ENCODE data around the gene PRR20G. TPM values are rescaled to one million over a fixed set of nuclear protein-coding genes. Genes with fewer than 3 reads are reported as not detected.

PRR20G gene
- total RNA-seq, 1 experiment from 2014 or later, result not detected

DNA sequence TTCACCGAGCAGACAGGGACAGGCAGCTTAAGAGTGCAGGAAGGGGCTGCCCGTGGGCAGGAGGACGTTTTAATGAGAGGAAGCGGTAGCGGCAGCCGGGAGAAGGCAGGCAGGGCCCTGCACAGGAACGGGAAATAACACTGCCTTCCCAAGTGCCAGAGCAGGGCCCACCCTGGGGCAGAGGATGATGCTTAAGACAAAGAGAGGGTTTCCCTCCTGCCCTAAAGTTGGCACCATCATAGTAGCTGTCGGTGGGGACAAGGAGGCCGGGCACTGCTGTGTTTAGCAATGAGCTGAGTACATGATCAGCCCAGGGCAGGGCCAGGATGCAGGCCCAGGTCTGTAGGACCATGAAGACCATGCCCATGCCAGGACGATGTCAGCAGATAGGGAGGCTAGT, 21.7 kb downstream of the PRR20G start:
- BruUV-seq (replicated peaks), result no TSS peak
- Histone ChIP-seq H3K4me1 (no peaks in the 10 kb centered on the region), H3K27me3 (replicated peaks; ENCODE audit: control insufficient read depth, insufficient read depth, low read length) (no peaks in the 10 kb centered on the region; the same call in 1 of the 2 replicates), H3K4me3 (ENCODE audit: low read depth, low read length) (no peak overlapping the region), H3K9me3 (peaks cover 3% of the 10 kb centered on the region), H3K36me3 (ENCODE audit: control insufficient read depth, insufficient read depth, low read length) (no peaks in the 10 kb centered on the region)
- intact Hi-C loops (cut with micrococcal nuclease; ENCODE audit: unreplicated experiment), result no loop called here
- DNase-seq, result no peak
- no peaks in the 10 kb centered on the region for H3K36me3 Mint-ChIP-seq (ENCODE audit: insufficient read depth, unreplicated experiment)
- POLR2A ChIA-PET, result no interaction called here
- CTCF ChIA-PET, result no interaction called here
- H3K4me1 Mint-ChIP-seq (ENCODE audit: low read depth, unreplicated experiment), result no peaks in the 10 kb centered on the region
- H3K9me3 Mint-ChIP-seq (ENCODE audit: unreplicated experiment), result peaks cover 19% of the 10 kb centered on the region
- H3K4me3 Mint-ChIP-seq (ENCODE audit: unreplicated experiment), result no peak overlapping the region
- TF ChIP-seq, protein P1, sequence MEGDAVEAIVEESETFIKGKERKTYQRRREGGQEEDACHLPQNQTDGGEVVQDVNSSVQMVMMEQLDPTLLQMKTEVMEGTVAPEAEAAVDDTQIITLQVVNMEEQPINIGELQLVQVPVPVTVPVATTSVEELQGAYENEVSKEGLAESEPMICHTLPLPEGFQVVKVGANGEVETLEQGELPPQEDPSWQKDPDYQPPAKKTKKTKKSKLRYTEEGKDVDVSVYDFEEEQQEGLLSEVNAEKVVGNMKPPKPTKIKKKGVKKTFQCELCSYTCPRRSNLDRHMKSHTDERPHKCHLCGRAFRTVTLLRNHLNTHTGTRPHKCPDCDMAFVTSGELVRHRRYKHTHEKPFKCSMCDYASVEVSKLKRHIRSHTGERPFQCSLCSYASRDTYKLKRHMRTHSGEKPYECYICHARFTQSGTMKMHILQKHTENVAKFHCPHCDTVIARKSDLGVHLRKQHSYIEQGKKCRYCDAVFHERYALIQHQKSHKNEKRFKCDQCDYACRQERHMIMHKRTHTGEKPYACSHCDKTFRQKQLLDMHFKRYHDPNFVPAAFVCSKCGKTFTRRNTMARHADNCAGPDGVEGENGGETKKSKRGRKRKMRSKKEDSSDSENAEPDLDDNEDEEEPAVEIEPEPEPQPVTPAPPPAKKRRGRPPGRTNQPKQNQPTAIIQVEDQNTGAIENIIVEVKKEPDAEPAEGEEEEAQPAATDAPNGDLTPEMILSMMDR (IDR thresholded peaks at IDR 0.05; ENCODE audit: insufficient read depth in 1 of 2, low read depth in 1 of 2, low read length in 1 of 2, severe bottlenecking in 1 of 2, unreplicated experiment in 1 of 2), result no peak
- H3K27me3 Mint-ChIP-seq (ENCODE audit: insufficient read depth, unreplicated experiment), result peaks cover 20% of the 10 kb centered on the region
- H3K27ac Mint-ChIP-seq (ENCODE audit: unreplicated experiment), result no peak overlapping the region

DNA sequence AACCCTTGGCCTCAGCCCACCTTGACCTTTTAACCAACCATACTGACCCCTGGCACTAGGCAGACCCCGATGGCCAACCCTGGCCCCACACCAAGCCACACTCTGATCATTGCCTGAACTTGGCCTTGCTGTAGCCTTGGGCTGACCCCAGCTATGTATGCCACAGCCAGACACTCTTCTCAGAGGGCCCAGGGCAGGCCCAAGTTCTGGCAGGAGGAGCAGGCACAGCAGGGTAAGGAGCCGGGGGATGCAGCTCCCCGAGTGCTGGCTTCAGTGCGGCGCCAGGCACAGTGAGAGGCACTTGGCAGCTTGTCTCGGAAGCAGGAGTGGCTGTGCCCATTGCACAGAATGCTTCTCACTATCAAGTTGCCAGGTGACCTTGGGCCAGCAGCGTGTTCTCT, 22.3 kb downstream of the PRR20G start:
- no peak for DNase-seq
- H3K27me3 Mint-ChIP-seq (ENCODE audit: insufficient read depth, unreplicated experiment), result peaks cover 20% of the 10 kb centered on the region
- peaks cover 19% of the 10 kb centered on the region for H3K9me3 Mint-ChIP-seq (ENCODE audit: unreplicated experiment)
- H3K9me3 ChIP-seq, result peaks cover 3% of the 10 kb centered on the region
- BruUV-seq (replicated peaks), result no TSS peak
- TF ChIP-seq, protein P1 (IDR thresholded peaks at IDR 0.05; ENCODE audit: insufficient read depth in 1 of 2, low read depth in 1 of 2, low read length in 1 of 2, severe bottlenecking in 1 of 2, unreplicated experiment in 1 of 2), result no peak
- intact Hi-C loops (cut with micrococcal nuclease; ENCODE audit: unreplicated experiment), result no loop called here
- CTCF ChIA-PET, result no interaction called here
- no peak overlapping the region for H3K4me3 ChIP-seq (ENCODE audit: low read depth, low read length)
- no peaks in the 10 kb centered on the region for H3K4me1 Mint-ChIP-seq (ENCODE audit: low read depth, unreplicated experiment)
- H3K4me3 Mint-ChIP-seq (ENCODE audit: unreplicated experiment), result no peak overlapping the region
- H3K36me3 ChIP-seq (ENCODE audit: control insufficient read depth, insufficient read depth, low read length), result no peaks in the 10 kb centered on the region
- H3K27me3 ChIP-seq (replicated peaks; ENCODE audit: control insufficient read depth, insufficient read depth, low read length), result no peaks in the 10 kb centered on the region; the same call in 1 of the 2 replicates
- POLR2A ChIA-PET, result no interaction called here
- no peaks in the 10 kb centered on the region for H3K36me3 Mint-ChIP-seq (ENCODE audit: insufficient read depth, unreplicated experiment)
- no peaks in the 10 kb centered on the region for H3K4me1 ChIP-seq
- H3K27ac Mint-ChIP-seq (ENCODE audit: unreplicated experiment), result no peak overlapping the region

DNA sequence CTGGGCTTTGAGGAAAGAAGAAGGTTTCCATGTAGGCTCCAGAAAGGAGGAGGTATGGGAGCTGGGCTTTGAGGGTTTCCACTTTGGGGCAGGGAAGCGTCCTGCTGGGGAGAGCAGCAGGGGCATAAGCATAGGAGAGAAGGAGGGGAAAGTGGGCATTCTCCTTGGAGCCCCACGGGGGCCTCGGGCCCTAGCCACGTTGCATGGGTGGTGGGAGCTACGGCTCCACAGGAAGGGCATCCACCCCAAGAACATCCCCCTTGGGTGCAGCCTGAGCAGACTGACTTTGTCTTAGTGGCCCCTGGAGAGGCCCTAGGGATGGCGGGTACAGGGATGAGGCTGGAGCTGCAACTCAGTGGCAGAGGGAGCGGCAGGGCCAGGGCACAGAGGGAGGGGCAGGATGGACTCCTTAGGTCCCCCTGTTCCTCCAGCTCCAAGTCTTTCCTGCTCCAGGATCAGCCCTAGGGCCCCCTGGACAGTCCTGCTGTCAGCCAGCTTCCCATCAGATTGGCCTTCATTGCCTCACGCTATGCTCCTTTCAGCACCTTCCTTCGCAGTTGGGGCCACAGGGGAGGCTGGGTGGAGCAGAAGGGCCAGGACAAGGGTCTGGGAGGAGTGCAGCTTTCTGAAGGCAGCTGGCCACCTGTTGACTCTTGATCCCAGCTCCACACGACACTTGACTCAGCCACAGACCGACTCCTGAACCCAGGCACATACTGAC, 22.9 kb downstream of the PRR20G start:
- intact Hi-C loops (cut with micrococcal nuclease; ENCODE audit: unreplicated experiment), result no loop called here
- Histone ChIP-seq H3K27me3 (replicated peaks; ENCODE audit: control insufficient read depth, insufficient read depth, low read length) (no peaks in the 10 kb centered on the region; the same call in 1 of the 2 replicates), H3K4me3 (ENCODE audit: low read depth, low read length) (no peak overlapping the region), H3K9me3 (peaks cover 3% of the 10 kb centered on the region), H3K4me1 (no peaks in the 10 kb centered on the region), H3K36me3 (ENCODE audit: control insufficient read depth, insufficient read depth, low read length) (no peaks in the 10 kb centered on the region)
- Mint-ChIP-seq H3K4me3 (ENCODE audit: unreplicated experiment) (no peak overlapping the region), H3K27ac (ENCODE audit: unreplicated experiment) (no peak overlapping the region), H3K9me3 (ENCODE audit: unreplicated experiment) (peaks cover 16% of the 10 kb centered on the region), H3K27me3 (ENCODE audit: insufficient read depth, unreplicated experiment) (peaks cover 23% of the 10 kb centered on the region), H3K4me1 (ENCODE audit: low read depth, unreplicated experiment) (no peaks in the 10 kb centered on the region), H3K36me3 (ENCODE audit: insufficient read depth, unreplicated experiment) (no peaks in the 10 kb centered on the region)
- no TSS peak for BruUV-seq (replicated peaks)
- DNase-seq, result no peak
- CTCF ChIA-PET, result interaction anchor here (0.8 kb wide), 1 partner anchor 10 kb away, joined by 3 read pairs; no protein-coding TSS in a partner anchor
- TF ChIP-seq, protein P1 (IDR thresholded peaks at IDR 0.05; ENCODE audit: insufficient read depth in 1 of 2, low read depth in 1 of 2, low read length in 1 of 2, severe bottlenecking in 1 of 2, unreplicated experiment in 1 of 2), result no peak
- POLR2A ChIA-PET, result no interaction called here

Measured in Caco-2 (cell line).